ENCODE measurements around the gene OR2L8. TPM values are rescaled to one million over a fixed set of nuclear protein-coding genes. Genes with fewer than 3 reads are reported as not detected.

The OR2L8 gene
- total RNA-seq: not detected

DNA sequence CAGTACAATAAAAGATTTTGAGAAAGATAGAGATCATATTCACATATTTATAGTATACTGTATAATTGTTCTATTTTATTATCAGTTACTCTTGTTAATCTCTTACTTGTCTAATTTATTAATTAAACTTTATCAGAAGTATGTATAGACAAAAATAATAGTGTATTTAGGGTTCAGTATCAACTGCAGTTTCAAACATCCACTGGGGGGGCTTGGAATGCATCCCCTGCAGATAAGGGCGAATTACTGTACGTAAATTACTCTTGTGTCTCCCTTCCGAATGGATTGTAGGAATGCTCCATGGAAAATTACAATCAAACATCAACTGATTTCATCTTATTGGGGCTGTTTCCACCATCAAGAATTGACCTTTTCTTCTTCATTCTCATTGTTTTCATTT lies at the start of gene OR2L8:
Gene OR2L8, plus strand, starts transcription at position 301 of the 400 bp plus-strand sequence. Its CDS starts 0 bp downstream, at position 301.

DNA sequence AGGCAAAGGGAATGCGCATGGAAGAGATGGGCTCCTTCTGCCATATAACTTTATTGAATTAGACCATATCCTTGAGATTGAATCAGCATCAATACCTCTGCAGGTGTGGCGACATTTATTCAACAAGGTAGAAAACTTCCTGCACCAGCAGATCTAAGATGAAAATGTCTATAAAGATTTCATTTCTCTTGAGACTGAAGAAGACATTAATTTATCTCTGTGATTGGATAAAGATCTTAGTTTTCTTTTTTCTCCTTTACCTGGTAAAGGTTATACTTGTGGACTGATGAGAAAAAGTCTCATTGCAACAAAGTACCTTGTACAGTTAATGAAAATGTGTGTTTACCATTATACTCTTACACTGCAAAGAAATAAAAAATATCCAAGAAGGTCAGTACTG lies 28.7 kb upstream of the OR2L8 start, which contains the start of gene OR2T8:
Gene OR2T8, plus strand, starts transcription at position 301 of the 400 bp plus-strand sequence. CDS start 766 bp downstream, outside the sequence.

DNA sequence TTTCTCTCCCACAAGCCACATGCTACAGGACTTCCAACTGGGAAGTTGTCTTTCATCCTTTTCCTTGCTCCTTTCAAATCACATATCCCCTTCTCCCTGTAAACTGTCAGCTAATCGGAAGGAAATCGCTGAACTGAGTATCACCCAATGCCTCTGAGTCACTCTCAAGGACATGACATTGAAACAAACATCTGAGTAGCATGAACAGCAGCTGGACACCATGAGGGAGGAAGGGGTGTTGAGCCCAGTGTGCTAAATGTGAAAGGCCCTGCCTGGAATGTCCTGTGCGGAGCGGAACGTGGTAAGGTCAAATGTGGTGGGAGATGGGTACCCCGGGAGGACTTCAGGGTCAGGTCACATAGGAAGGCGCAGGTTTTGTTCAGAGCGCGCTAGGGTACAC lies 23.8 kb upstream of the OR2L8 start, which contains the start of gene OR2AJ1:
Gene OR2AJ1, plus strand, starts transcription at position 22 of the 400 bp plus-strand sequence. CDS start 8,880 bp downstream, outside the sequence.

DNA sequence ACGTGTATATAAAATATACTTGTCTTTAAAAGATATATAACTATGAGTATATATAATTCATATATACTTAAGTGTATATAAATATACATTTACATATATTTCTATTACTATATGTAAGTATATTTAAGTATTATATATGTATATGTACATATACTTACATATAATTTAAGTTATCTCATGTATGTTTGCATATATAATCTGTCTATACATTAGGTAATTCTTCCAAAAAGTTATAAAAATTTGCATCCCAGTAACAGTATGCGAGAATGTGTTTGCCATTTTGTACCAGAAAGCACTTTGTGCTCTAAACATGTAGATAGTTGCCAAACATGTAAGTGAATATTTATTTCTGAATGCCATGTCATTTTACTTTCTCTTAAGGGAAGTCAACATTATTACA lies 16.3 kb downstream of the OR2L8 start, which contains the start of gene OR2AK2:
Gene OR2AK2, plus strand, starts transcription at position 301 of the 400 bp plus-strand sequence. CDS start 144 bp downstream, outside the sequence.

Other genes with a start within 250 kb of the OR2L8 start
- not detected for gene OR6F1, start 232.2 kb upstream of the OR2L8 start, total RNA-seq
- gene OR14K1, start 210.2 kb upstream of the OR2L8 start, total RNA-seq: not detected
- not detected for gene OR14A2, start 200.7 kb upstream of the OR2L8 start, total RNA-seq
- not detected for gene OR1C1, start 188.3 kb upstream of the OR2L8 start, total RNA-seq
- gene OR14A16, start 124.7 kb upstream of the OR2L8 start, total RNA-seq: not detected
- not detected for gene OR11L1, start 107.0 kb upstream of the OR2L8 start, total RNA-seq
- 7.0 TPM for gene TRIM58, start 91.7 kb upstream of the OR2L8 start, total RNA-seq
- gene OR2W3, start 53.3 kb upstream of the OR2L8 start, total RNA-seq: 0.44 TPM
- not detected for gene OR2T8, start 28.6 kb upstream of the OR2L8 start, total RNA-seq
- not detected for gene OR2AJ1, start 24.0 kb upstream of the OR2L8 start, total RNA-seq
- gene OR2AK2, start 16.4 kb downstream of the OR2L8 start, total RNA-seq: not detected
- gene OR2L5, start 64.8 kb downstream of the OR2L8 start, total RNA-seq: 0.44 TPM
- 0.88 TPM for gene OR2L2, start 81.2 kb downstream of the OR2L8 start, total RNA-seq
- 0.33 TPM for gene OR2L3, start 98.0 kb downstream of the OR2L8 start, total RNA-seq
- gene OR2L13, start 146.3 kb downstream of the OR2L8 start, total RNA-seq: 0.71 TPM
- gene OR2M5, start 196.3 kb downstream of the OR2L8 start, total RNA-seq: not detected
- not detected for gene OR2M2, start 226.0 kb downstream of the OR2L8 start, total RNA-seq
- gene OR2M3, start 248.4 kb downstream of the OR2L8 start, total RNA-seq: not detected

Measured in camera-type eye (tissue), 1 donor.